Measurements from ENCODE around the gene NCAM1. TPM values are rescaled to one million over a fixed set of nuclear protein-coding genes. Genes with fewer than 3 reads are reported as not detected.

Gene NCAM1
- total and polyA plus RNA-seq, 2 experiments from 2014 or later = 0.76 to 1.6 TPM

DNA sequence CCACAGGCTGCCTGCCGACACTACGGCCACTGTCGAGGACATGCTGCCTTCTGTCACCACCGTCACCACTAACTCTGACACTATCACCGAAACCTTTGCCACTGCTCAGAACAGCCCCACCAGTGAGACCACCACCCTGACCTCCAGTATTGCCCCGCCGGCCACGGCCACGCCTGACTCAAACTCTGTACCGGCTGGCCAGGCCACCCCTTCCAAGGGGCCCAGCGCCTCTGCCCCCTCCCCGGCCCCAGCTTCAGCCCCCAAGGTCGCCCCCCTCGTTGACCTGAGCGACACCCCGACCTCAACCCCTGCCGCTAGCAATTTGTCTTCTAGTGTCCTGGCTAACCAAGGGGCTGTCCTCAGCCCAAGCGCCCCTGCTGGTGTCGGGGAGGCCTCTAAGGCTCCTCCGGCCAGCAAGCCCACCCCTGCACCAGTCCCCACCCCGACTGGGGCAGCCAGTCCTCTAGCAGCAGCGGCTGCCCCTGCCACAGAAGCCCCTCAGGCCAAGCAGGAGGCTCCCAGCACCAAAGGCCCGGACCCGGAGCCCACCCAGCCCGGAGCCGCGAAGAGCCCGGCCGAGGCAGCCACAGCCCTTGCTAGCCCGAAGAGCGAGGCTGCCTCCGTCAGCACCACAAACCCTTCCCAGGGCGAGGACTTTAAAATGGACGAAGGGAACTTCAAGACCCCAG lies 311.9 kb downstream of the NCAM1 start (continued):
- no peak for TF ChIP-seq ZNF331 (CRISPR knock-in tag; IDR thresholded peaks at IDR 0.05; ENCODE audit: low read depth)
- TF ChIP-seq, protein P1, sequence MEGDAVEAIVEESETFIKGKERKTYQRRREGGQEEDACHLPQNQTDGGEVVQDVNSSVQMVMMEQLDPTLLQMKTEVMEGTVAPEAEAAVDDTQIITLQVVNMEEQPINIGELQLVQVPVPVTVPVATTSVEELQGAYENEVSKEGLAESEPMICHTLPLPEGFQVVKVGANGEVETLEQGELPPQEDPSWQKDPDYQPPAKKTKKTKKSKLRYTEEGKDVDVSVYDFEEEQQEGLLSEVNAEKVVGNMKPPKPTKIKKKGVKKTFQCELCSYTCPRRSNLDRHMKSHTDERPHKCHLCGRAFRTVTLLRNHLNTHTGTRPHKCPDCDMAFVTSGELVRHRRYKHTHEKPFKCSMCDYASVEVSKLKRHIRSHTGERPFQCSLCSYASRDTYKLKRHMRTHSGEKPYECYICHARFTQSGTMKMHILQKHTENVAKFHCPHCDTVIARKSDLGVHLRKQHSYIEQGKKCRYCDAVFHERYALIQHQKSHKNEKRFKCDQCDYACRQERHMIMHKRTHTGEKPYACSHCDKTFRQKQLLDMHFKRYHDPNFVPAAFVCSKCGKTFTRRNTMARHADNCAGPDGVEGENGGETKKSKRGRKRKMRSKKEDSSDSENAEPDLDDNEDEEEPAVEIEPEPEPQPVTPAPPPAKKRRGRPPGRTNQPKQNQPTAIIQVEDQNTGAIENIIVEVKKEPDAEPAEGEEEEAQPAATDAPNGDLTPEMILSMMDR (conservative IDR thresholded peaks at IDR 0.05; ENCODE audit: low read depth in 2 of 2) = no peak
- TF ChIP-seq STAT1 (IDR thresholded peaks at IDR 0.05; ENCODE audit: unreplicated experiment) = no peak
- no peak for TF ChIP-seq ZNF114 (CRISPR knock-in tag; IDR thresholded peaks at IDR 0.05)

DNA sequence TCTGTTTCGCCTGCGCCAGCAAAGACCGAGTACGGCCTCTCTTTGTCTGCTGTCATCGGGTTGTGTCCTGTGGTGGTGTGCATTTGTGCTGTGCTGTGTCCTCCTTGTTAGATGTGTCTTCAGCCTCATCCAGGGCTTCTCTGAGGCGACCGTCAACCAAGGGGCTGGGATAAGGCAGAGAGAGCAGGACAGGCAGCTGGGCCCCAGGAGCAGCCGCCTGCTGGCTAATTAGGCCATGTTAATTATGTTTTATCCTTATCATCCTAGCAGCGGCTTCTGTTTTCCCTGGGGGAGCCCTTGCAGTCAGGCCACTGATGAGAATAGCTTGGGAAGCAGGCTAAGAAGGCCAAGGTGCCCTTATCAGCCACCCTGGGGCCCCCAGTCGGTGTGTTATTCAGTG lies 312.5 kb downstream of the NCAM1 start:
- no peaks in the 10 kb centered on the region for H3K9me2 ChIP-seq (ENCODE audit: insufficient read depth)
- ATAC-seq (no peak), DNase-seq (ENCODE audit: low spot score) (no peak)
- Mint-ChIP-seq H3K4me1 (peaks cover 9% of the 10 kb centered on the region), H3K9me3 (no peaks in the 10 kb centered on the region), H3K36me3 (ENCODE audit: low read depth) (no peaks in the 10 kb centered on the region), H3K27ac (no peak overlapping the region), H3K27me3 (ENCODE audit: insufficient read depth, low read depth, poor library complexity) (peaks cover 6% of the 10 kb centered on the region), H3K4me3 (no peak overlapping the region)
- TF ChIP-seq POLR2AphosphoS5 (IDR thresholded peaks at IDR 0.05; ENCODE audit: low read depth) (no peak), STAT1 (IDR thresholded peaks at IDR 0.05; ENCODE audit: unreplicated experiment) (no peak), EZH2phosphoT487 (IDR thresholded peaks at IDR 0.05; ENCODE audit: unreplicated experiment) (no peak), NANOG (IDR thresholded peaks at IDR 0.05; ENCODE audit: borderline replicate concordance) (no peak), EZH2 (IDR thresholded peaks at IDR 0.05; ENCODE audit: low read depth, unreplicated experiment) (no peak), CREB1 (CRISPR knock-in tag; IDR thresholded peaks at IDR 0.05; ENCODE audit: low read depth) (no peak)
- TF ChIP-seq, protein P2, sequence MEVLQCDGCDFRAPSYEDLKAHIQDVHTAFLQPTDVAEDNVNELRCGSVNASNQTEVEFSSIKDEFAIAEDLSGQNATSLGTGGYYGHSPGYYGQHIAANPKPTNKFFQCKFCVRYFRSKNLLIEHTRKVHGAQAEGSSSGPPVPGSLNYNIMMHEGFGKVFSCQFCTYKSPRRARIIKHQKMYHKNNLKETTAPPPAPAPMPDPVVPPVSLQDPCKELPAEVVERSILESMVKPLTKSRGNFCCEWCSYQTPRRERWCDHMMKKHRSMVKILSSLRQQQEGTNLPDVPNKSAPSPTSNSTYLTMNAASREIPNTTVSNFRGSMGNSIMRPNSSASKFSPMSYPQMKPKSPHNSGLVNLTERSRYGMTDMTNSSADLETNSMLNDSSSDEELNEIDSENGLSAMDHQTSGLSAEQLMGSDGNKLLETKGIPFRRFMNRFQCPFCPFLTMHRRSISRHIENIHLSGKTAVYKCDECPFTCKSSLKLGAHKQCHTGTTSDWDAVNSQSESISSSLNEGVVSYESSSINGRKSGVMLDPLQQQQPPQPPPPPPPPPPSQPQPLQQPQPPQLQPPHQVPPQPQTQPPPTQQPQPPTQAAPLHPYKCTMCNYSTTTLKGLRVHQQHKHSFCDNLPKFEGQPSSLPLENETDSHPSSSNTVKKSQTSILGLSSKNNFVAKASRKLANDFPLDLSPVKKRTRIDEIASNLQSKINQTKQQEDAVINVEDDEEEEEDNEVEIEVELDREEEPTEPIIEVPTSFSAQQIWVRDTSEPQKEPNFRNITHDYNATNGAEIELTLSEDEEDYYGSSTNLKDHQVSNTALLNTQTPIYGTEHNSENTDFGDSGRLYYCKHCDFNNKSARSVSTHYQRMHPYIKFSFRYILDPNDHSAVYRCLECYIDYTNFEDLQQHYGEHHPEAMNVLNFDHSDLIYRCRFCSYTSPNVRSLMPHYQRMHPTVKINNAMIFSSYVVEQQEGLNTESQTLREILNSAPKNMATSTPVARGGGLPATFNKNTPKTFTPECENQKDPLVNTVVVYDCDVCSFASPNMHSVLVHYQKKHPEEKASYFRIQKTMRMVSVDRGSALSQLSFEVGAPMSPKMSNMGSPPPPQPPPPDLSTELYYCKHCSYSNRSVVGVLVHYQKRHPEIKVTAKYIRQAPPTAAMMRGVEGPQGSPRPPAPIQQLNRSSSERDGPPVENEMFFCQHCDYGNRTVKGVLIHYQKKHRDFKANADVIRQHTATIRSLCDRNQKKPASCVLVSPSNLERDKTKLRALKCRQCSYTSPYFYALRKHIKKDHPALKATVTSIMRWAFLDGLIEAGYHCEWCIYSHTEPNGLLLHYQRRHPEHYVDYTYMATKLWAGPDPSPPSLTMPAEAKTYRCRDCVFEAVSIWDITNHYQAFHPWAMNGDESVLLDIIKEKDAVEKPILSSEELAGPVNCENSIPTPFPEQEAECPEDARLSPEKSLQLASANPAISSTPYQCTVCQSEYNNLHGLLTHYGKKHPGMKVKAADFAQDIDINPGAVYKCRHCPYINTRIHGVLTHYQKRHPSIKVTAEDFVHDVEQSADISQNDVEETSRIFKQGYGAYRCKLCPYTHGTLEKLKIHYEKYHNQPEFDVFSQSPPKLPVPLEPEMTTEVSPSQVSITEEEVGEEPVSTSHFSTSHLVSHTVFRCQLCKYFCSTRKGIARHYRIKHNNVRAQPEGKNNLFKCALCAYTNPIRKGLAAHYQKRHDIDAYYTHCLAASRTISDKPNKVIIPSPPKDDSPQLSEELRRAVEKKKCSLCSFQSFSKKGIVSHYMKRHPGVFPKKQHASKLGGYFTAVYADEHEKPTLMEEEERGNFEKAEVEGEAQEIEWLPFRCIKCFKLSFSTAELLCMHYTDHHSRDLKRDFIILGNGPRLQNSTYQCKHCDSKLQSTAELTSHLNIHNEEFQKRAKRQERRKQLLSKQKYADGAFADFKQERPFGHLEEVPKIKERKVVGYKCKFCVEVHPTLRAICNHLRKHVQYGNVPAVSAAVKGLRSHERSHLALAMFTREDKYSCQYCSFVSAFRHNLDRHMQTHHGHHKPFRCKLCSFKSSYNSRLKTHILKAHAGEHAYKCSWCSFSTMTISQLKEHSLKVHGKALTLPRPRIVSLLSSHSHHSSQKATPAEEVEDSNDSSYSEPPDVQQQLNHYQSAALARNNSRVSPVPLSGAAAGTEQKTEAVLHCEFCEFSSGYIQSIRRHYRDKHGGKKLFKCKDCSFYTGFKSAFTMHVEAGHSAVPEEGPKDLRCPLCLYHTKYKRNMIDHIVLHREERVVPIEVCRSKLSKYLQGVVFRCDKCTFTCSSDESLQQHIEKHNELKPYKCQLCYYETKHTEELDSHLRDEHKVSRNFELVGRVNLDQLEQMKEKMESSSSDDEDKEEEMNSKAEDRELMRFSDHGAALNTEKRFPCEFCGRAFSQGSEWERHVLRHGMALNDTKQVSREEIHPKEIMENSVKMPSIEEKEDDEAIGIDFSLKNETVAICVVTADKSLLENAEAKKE (CRISPR knock-in tag; IDR thresholded peaks at IDR 0.05) = no peak
- TF ChIP-seq, protein P1 (conservative IDR thresholded peaks at IDR 0.05; ENCODE audit: low read depth in 2 of 2) = no peak
- no peak overlapping the region for H3K4me3 ChIP-seq
- H4K20me1 ChIP-seq (replicated peaks; ENCODE audit: insufficient read depth) = no peaks in the 10 kb centered on the region
- H3K27ac ChIP-seq (ENCODE audit: low read depth) = no peak overlapping the region
- no peaks in the 10 kb centered on the region for H3F3A ChIP-seq (replicated peaks; ENCODE audit: low read depth)
- no peaks in the 10 kb centered on the region for H3K4me1 ChIP-seq (ENCODE audit: insufficient read depth)
- H3K36me3 ChIP-seq (ENCODE audit: insufficient read depth) = no peaks in the 10 kb centered on the region
- H2AFZ ChIP-seq = no peak overlapping the region
- H3K79me2 ChIP-seq (replicated peaks; ENCODE audit: insufficient read depth) = no peaks in the 10 kb centered on the region
- no peaks in the 10 kb centered on the region for H3K27me3 ChIP-seq (ENCODE audit: insufficient read depth)
- no peak overlapping the region for H3K4me2 ChIP-seq
